H9 (cell line): Measurements from ENCODE around the gene AAMP. TPM values are rescaled to one million over a fixed set of nuclear protein-coding genes. Genes with fewer than 3 reads are reported as not detected.

Experiments
- DNase-seq: peaks from one replicate; pipeline ENCODE4 v3.0.0-alpha.2; 2017
- H2AFZ ChIP-seq: one replicate; pipeline ENCODE4 v1.6.1; 2013; ENCODE audit warnings: mild to moderate bottlenecking, low read length, control low read depth, moderate library complexity
- H2AK5ac ChIP-seq: 2 replicates; pipeline ENCODE4 v1.6.1; 2013; ENCODE audit warnings: low read length, control low read depth, mixed read lengths; ENCODE audit not compliant: insufficient read length
- H2BK120ac ChIP-seq: one replicate; pipeline ENCODE4 v1.6.1; 2013; ENCODE audit warnings: low read depth, mild to moderate bottlenecking, low read length, control low read depth, inconsistent platforms; ENCODE audit not compliant: poor library complexity, severe bottlenecking
- H2BK12ac ChIP-seq: 2 replicates; pipeline ENCODE4 v1.6.1; 2013; ENCODE audit warnings: low read length, control low read depth, mixed read lengths, low read depth; ENCODE audit not compliant: insufficient read length
- H2BK15ac ChIP-seq: 2 replicates; pipeline ENCODE4 v1.6.1; 2013; ENCODE audit warnings: low read depth, low read length, control low read depth
- H2BK20ac ChIP-seq: one replicate; pipeline ENCODE4 v1.6.1; 2013; ENCODE audit warnings: low read depth, mild to moderate bottlenecking, low read length, control low read depth, inconsistent platforms; ENCODE audit not compliant: poor library complexity, severe bottlenecking
- H2BK5ac ChIP-seq: 2 replicates; pipeline ENCODE4 v1.6.1; 2013; ENCODE audit warnings: low read length, control low read depth, mixed read lengths; ENCODE audit not compliant: insufficient read length
- H3K14ac ChIP-seq: 2 replicates; pipeline ENCODE4 v1.6.1; 2013; ENCODE audit warnings: low read length, control low read depth; ENCODE audit not compliant: insufficient read depth
- H3K18ac ChIP-seq: 2 replicates; pipeline ENCODE4 v1.6.1; 2013; ENCODE audit warnings: low read depth, mild to moderate bottlenecking, mixed read lengths, low read length, control low read depth; ENCODE audit not compliant: insufficient read length
- H3K23ac ChIP-seq: 2 replicates; pipeline ENCODE4 v1.6.1; 2013; ENCODE audit warnings: low read length, control low read depth, mixed read lengths, low read depth; ENCODE audit not compliant: insufficient read length
- H3K23me2 ChIP-seq: 2 replicates; pipeline ENCODE4 v1.6.1; 2013; ENCODE audit warnings: low read depth, mild to moderate bottlenecking, mixed read lengths, low read length, control low read depth; ENCODE audit not compliant: insufficient read length, poor library complexity, severe bottlenecking
- H3K27ac ChIP-seq: 2 replicates; pipeline ENCODE4 v1.5.1; 2013; ENCODE audit warnings: low read length, control low read depth, mixed read lengths, low read depth; ENCODE audit not compliant: insufficient read length
- H3K27me3 ChIP-seq: 2 replicates; pipeline ENCODE4 v1.6.1; 2013; ENCODE audit warnings: low read length, control low read depth, inconsistent platforms; ENCODE audit not compliant: insufficient read depth
- H3K4ac ChIP-seq: 2 replicates; pipeline ENCODE4 v1.6.1; 2013; ENCODE audit warnings: low read depth, mild to moderate bottlenecking, control low read depth, inconsistent platforms, low read length, moderate library complexity
- H3K4me1 ChIP-seq: 2 replicates; pipeline ENCODE4 v1.6.1; 2013; ENCODE audit warnings: low read length, control low read depth, inconsistent platforms; ENCODE audit not compliant: insufficient read depth
- H3K4me2 ChIP-seq: 2 replicates; pipeline ENCODE4 v1.6.1; 2013; ENCODE audit warnings: low read length, control low read depth, mixed read lengths; ENCODE audit not compliant: insufficient read length, insufficient read depth
- H3K56ac ChIP-seq: 2 replicates; pipeline ENCODE4 v1.6.1; 2013; ENCODE audit warnings: low read depth, mild to moderate bottlenecking, mixed read lengths, low read length, control low read depth; ENCODE audit not compliant: insufficient read length
- H3K79me1 ChIP-seq: 2 replicates; pipeline ENCODE4 v1.6.1; 2013; ENCODE audit warnings: low read depth, mild to moderate bottlenecking, moderate library complexity, low read length, control low read depth, inconsistent platforms; ENCODE audit not compliant: insufficient read depth, poor library complexity, severe bottlenecking
- H3K79me2 ChIP-seq: 2 replicates; pipeline ENCODE4 v1.6.1; 2013; ENCODE audit warnings: low read length, control low read depth, inconsistent platforms; ENCODE audit not compliant: insufficient read depth
- H3K9ac ChIP-seq: 2 replicates; pipeline ENCODE4 v1.6.1; 2013; ENCODE audit warnings: low read length, control low read depth, mixed read lengths; ENCODE audit not compliant: insufficient read length; ENCODE audit errors: extremely low read depth
- H3K9me3 ChIP-seq: one replicate; pipeline ENCODE4 v1.6.1; 2013; ENCODE audit warnings: low read depth, low read length, inconsistent platforms; ENCODE audit not compliant: control insufficient read depth
- H3T11ph ChIP-seq: one replicate; pipeline ENCODE4 v1.6.1; 2013; ENCODE audit warnings: mild to moderate bottlenecking, low read length, control low read depth, inconsistent platforms
- H4K20me1 ChIP-seq: one replicate; pipeline ENCODE4 v1.6.1; 2013; ENCODE audit not compliant: control insufficient read depth, insufficient read length, insufficient read depth
- H4K5ac ChIP-seq: 2 replicates; pipeline ENCODE4 v1.6.1; 2013; ENCODE audit warnings: low read depth, mild to moderate bottlenecking, mixed read lengths, low read length, control low read depth; ENCODE audit not compliant: insufficient read length
- H4K8ac ChIP-seq: replicated peaks from 2 replicates; pipeline ENCODE4 v1.6.1; 2013; ENCODE audit warnings: low read length, control low read depth, mixed read lengths, low read depth; ENCODE audit not compliant: insufficient read length
- H4K91ac ChIP-seq: 2 replicates; pipeline ENCODE4 v1.6.1; 2013; ENCODE audit warnings: low read depth, mild to moderate bottlenecking, moderate library complexity, mixed read lengths, low read length, control low read depth; ENCODE audit not compliant: insufficient read length
- H3K27ac Mint-ChIP-seq, 3 experiments: 2 replicates in 2 of 3; 3 replicates in 1 of 3; pipeline ENCODE4 v1.8.0; 2020 to 2021; ENCODE audit warnings: mixed read lengths in 3 of 3, mild to moderate bottlenecking in 1 of 3, moderate library complexity in 1 of 3
- H3K27me3 Mint-ChIP-seq: 2 replicates; pipeline ENCODE4 v1.8.0; 2021; ENCODE audit warnings: low read depth, mild to moderate bottlenecking, moderate library complexity, mixed read lengths
- H3K36me3 Mint-ChIP-seq, 3 experiments: 2 replicates in 2 of 3; 3 replicates in 1 of 3; pipeline ENCODE4 v1.8.0; 2020 to 2021; ENCODE audit warnings: low read depth in 3 of 3, mixed read lengths in 3 of 3; ENCODE audit not compliant: insufficient read depth in 1 of 3
- H3K4me1 Mint-ChIP-seq, 2 experiments: 2 replicates each; pipeline ENCODE4 v1.8.0; 2020; ENCODE audit warnings: mixed read lengths in 2 of 2
- H3K4me3 Mint-ChIP-seq, 2 experiments: 2 replicates in 1 of 2; 3 replicates in 1 of 2; pipeline ENCODE4 v1.8.0; 2020 to 2021; ENCODE audit warnings: mild to moderate bottlenecking in 2 of 2, mixed read lengths in 2 of 2, moderate library complexity in 1 of 2
- H3K9me3 Mint-ChIP-seq, 2 experiments: 2 replicates in 1 of 2; 3 replicates in 1 of 2; pipeline ENCODE4 v1.8.0; 2020; ENCODE audit warnings: mild to moderate bottlenecking in 2 of 2, mixed read lengths in 2 of 2, moderate library complexity in 1 of 2
- WGBS: extraction: QIAGEN DNeasy Blood & Tissue Kit; methylation state at CpG from one replicate; pipeline ENCODE4 v1.1.7; 2013; ENCODE audit warnings: missing lambda C conversion rate, low lambda C conversion rate, mixed read lengths; ENCODE audit not compliant: insufficient read length; ENCODE audit errors: extremely low coverage; 5-methylcytosine and 5-hydroxymethylcytosine counted together
- total RNA-seq: library from RNA; stranded (reverse); gene quantifications from 2 replicates; pipeline ENCODE4 v1.2.1, GENCODE V29; 2021
- TF ChIP-seq, protein P1 (sequence below): fragments of 200-600 bp; sonication (generic); conservative IDR thresholded peaks from 3 replicates; pipeline ENCODE4 v1.8.0; 2021; ENCODE audit warnings: antibody characterized with exemption, mild to moderate bottlenecking

AAMP gene
- total RNA-seq, 1 experiment from 2014 or later: 103 TPM

- Histone ChIP-seq H2BK12ac (no peak overlapping the region), H2BK120ac (no peak overlapping the region), H3K18ac (no peak overlapping the region), H3T11ph (no peak overlapping the region), H3K4ac (no peak overlapping the region), H3K4me2 (no peak overlapping the region), H3K14ac (no peak overlapping the region), H3K9me3 (no peaks in the 10 kb centered on the region), H4K20me1 (no peaks in the 10 kb centered on the region), H2BK15ac (no peak overlapping the region), H3K27me3 (no peaks in the 10 kb centered on the region), H3K23me2 (peaks cover 11% of the 10 kb centered on the region), H3K79me1 (peaks cover 17% of the 10 kb centered on the region), H2BK20ac (no peak overlapping the region), H3K4me1 (0 out of 2 replicates have a peak, but pooled peaks cover 3% of the 10 kb centered on the region), H2AK5ac (no peak overlapping the region), H4K5ac (no peak overlapping the region), H3K27ac (no peak overlapping the region), H4K91ac (no peak overlapping the region), H2AFZ (no peak overlapping the region), H3K23ac (no peak overlapping the region), H3K9ac (no peak overlapping the region), H3K56ac (no peak overlapping the region), H3K79me2 (peaks cover 49% of the 10 kb centered on the region), H4K8ac (no peak overlapping the region), H2BK5ac (no peak overlapping the region)
- TF ChIP-seq, protein P1, sequence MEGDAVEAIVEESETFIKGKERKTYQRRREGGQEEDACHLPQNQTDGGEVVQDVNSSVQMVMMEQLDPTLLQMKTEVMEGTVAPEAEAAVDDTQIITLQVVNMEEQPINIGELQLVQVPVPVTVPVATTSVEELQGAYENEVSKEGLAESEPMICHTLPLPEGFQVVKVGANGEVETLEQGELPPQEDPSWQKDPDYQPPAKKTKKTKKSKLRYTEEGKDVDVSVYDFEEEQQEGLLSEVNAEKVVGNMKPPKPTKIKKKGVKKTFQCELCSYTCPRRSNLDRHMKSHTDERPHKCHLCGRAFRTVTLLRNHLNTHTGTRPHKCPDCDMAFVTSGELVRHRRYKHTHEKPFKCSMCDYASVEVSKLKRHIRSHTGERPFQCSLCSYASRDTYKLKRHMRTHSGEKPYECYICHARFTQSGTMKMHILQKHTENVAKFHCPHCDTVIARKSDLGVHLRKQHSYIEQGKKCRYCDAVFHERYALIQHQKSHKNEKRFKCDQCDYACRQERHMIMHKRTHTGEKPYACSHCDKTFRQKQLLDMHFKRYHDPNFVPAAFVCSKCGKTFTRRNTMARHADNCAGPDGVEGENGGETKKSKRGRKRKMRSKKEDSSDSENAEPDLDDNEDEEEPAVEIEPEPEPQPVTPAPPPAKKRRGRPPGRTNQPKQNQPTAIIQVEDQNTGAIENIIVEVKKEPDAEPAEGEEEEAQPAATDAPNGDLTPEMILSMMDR: no peak
- Mint-ChIP-seq H3K4me1 (peaks cover 28 to 29% of the 10 kb centered on the region in 2 experiments), H3K27me3 (no peaks in the 10 kb centered on the region), H3K4me3 (no peak overlapping the region), H3K36me3 (peaks cover 0 to 35% (median 35%) of the 10 kb centered on the region in 3 experiments; a peak in 5 of 7 replicates), H3K27ac (peak overlapping the region in 1 of 3 experiments; percentile 59; a peak in 1 of 7 replicates), H3K9me3 (no peaks in the 10 kb centered on the region)
- DNase-seq: no peak
- WGBS: no CpG with 5 or more reads among the region's 5 CpGs
Measured at GRCh38 chr2:218221000-218221399, 48.9 kb downstream of the AAMP start.
